Heart right ventricle (tissue), 16 donors: ENCODE measurements around the gene EXOC2. TPM values are rescaled to one million over a fixed set of nuclear protein-coding genes. Genes with fewer than 3 reads are reported as not detected.

ENCODE experiments used
- ATAC-seq, 8 donors: fragments of 200-7000 bp; cut with Tn5 transposase; one replicate each; pipeline ENCODE4 v1.9.1; 2020; ENCODE audit warnings: mild to moderate bottlenecking in 8 of 8, moderate library complexity in 8 of 8, moderate number of reproducible peaks in 1 of 8
- DNase-seq, 2 donors: peaks; one replicate each; pipeline ENCODE4 v3.0.0-alpha.2; 2020
- H3K27ac ChIP-seq, 10 donors: fragments of 200-600 bp; sonication (generic) in 2 of 10; one replicate each; pipeline versions ENCODE4 v1.5.0 to v1.8.0; 2020 to 2022; ENCODE audit warnings: mild to moderate bottlenecking in 3 of 10
- H3K27me3 ChIP-seq, 7 donors: fragments of 200-600 bp; one replicate each; pipeline ENCODE4 v1.8.0; 2021 to 2022; ENCODE audit warnings: mild to moderate bottlenecking in 2 of 7
- H3K36me3 ChIP-seq, 9 donors: fragments of 200-600 bp; sonication (generic) in 1 of 9; one replicate each; pipeline versions ENCODE4 v1.5.0 to v1.8.0; 2020 to 2022; ENCODE audit warnings: mild to moderate bottlenecking in 2 of 9
- H3K4me1 ChIP-seq, 9 donors: fragments of 200-600 bp; sonication (generic) in 1 of 9; one replicate each; pipeline versions ENCODE4 v1.5.0 to v1.8.0; 2020 to 2022; ENCODE audit warnings: mild to moderate bottlenecking in 4 of 9
- H3K4me3 ChIP-seq, 10 donors: fragments of 200-600 bp; sonication (generic) in 2 of 10; one replicate each; pipeline versions ENCODE4 v1.5.0 to v1.8.0; 2020 to 2022; ENCODE audit warnings: mild to moderate bottlenecking in 7 of 10, moderate library complexity in 2 of 10
- H3K9me3 ChIP-seq, 11 donors: fragments of 200-600 bp in 10 of 11; sonication (generic) in 2 of 11; one replicate each; pipeline versions ENCODE4 v1.5.0 to v1.8.0; 2013 to 2022; ENCODE audit warnings: mild to moderate bottlenecking in 2 of 11, control low read depth in 1 of 11, moderate library complexity in 1 of 11
- WGBS, 2 donors: extraction: QIAGEN DNeasy Blood & Tissue Kit; methylation state at CpG; one replicate each; pipeline ENCODE4 v1.1.7; 2013; ENCODE audit warnings: inconsistent platforms in 1 of 2; 5-methylcytosine and 5-hydroxymethylcytosine counted together
- intact Hi-C, 10 donors: fragments of 100-400 bp; cut with DNase I; formaldehyde crosslinking; loops; one replicate each; pipeline versions ENCODE4 v1.11.1 to v1.14.2; 2022
- polyA plus RNA-seq, 2 donors: library from polyadenylated mRNA; stranded (reverse); fragments of 200-250 nt; gene quantifications; one replicate each; pipeline ENCODE4 v1.2.3, GENCODE V29; 2013
- total RNA-seq, 10 donors: library from RNA; stranded (reverse); fragmentation: NEBNext Ultra II Directional in 3 of 10; extraction: Animal tissue kit (Norgen Biotek cat#: 25700) in 3 of 10; gene quantifications; one replicate each; pipeline versions ENCODE4 v1.2.1 to v1.2.4, GENCODE V29; 2021 to 2023
- TF ChIP-seq, protein P1 (sequence below), 9 donors: fragments of 200-600 bp; sonication (generic) in 2 of 9; IDR thresholded peaks; one replicate each; pipeline versions ENCODE4 v1.5.0 to v1.8.0; 2021 to 2022; ENCODE audit warnings: antibody characterized with exemption in 9 of 9, mild to moderate bottlenecking in 5 of 9, moderate library complexity in 1 of 9
- donor health status: Arrhythmogenic right ventricular cardiomyopathy.
- donor health status: ischemic (EF 13 %, LVEDD 7.1; RV severe dilation, severe dysfunction).
- donor health status: healthy with polysubstance abuse.
- donor health status: DM: no; HTN: yes; CAD: no.
- donor health status: DM: no; HTN: no; CAD: no.
- donor health status: ischemic (EF 25% LVEDD 6.9; RV normal size, moderate dysfunction).
- donor health status: ischemic (EF 25% LVEDD 5.7; RV mildly dilated, moderate dysfunction).
- donor health status: healthy.
- donor health status: DM: yes; HTN: yes; CAD: no.
- donor health status: Ischemic cardiomyopathy.
- donor health status: ischemic (EF 35%, LVEDD 5.7; RV mildly dilated, moderate dysfunction).
- donor health status: nonischemic (EF 11% LVEDD 7.7; RV severe dilation, severe dysfunction).
- donor health status: DM: yes; HTN: yes; CAD: no.
- donor health status: PGD.
- donor health status: ischemic (EF 29% LVEDD 5.4; RV normal size, mild dysfunction).
- donor health status: nonischemic (EF 23%, LVEDD 6.1; RV moderate dilation, normal function).

Gene EXOC2
- total and polyA plus RNA-seq, 12 donors = 4.0 to 18.4 (median 12.9) TPM

DNA sequence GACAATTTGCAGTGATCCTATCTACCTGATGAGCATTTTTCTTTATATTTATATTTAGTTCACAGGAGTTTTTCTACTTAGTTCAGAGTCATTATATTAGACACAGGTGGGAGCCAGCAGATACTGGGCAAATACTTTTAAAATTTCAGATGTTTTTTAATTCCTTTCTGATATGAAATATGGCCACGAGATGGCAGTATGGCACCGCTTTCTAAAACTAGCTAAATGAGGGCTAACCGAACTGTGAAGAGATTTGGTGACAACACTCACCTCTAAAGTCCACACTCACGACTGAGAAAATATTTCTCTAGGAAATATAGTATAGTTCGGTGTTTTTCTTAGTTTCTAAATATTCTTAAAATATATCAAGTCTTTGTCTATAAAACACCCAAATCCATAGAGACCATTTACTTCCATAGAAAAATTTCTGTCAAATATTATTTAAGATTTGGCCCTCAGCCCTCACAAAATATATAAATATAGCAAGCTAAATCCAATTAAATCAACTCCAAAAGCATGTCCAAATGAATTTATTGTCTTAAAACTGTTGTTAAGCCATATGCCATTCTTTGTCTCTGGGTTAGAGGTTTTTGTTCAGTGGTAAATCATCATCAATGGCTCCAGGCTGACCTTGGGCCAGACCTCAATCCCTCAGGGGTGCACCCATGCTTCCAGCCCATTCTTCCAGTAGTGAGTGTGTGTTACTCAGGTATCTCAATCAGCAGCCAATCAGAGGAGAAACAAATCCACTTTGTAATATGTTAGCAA is 99.6 kb downstream of the EXOC2 start:
- DNase-seq (peak in 1 of 2 donors; percentile 58), ATAC-seq (peak in 1 of 8 donors; percentile 37)
- no peaks in the 10 kb centered on the region for H3K27me3 ChIP-seq
- no peak overlapping the region for H3K4me3 ChIP-seq
- WGBS, 2 donors = 7 to 9% methylated on average over 5 of the region's 5 CpGs
- TF ChIP-seq, protein P1, sequence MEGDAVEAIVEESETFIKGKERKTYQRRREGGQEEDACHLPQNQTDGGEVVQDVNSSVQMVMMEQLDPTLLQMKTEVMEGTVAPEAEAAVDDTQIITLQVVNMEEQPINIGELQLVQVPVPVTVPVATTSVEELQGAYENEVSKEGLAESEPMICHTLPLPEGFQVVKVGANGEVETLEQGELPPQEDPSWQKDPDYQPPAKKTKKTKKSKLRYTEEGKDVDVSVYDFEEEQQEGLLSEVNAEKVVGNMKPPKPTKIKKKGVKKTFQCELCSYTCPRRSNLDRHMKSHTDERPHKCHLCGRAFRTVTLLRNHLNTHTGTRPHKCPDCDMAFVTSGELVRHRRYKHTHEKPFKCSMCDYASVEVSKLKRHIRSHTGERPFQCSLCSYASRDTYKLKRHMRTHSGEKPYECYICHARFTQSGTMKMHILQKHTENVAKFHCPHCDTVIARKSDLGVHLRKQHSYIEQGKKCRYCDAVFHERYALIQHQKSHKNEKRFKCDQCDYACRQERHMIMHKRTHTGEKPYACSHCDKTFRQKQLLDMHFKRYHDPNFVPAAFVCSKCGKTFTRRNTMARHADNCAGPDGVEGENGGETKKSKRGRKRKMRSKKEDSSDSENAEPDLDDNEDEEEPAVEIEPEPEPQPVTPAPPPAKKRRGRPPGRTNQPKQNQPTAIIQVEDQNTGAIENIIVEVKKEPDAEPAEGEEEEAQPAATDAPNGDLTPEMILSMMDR (IDR thresholded peaks at IDR 0.05) = peak; percentile 65 to 81 (median 70)
- intact Hi-C loops = loop anchor here (2.0 to 10.0 kb wide), 12 partner anchors 121 to 831 kb away; partner anchors contain the start of gene FOXF2 (in 1 of the 10)
- no peak overlapping the region for H3K27ac ChIP-seq
- H3K36me3 ChIP-seq = peaks cover 0 to 77% (median 14%) of the 10 kb centered on the region in 9 donors
- peaks cover 0 to 4% (median 0%) of the 10 kb centered on the region in 9 donors for H3K4me1 ChIP-seq
- no peaks in the 10 kb centered on the region for H3K9me3 ChIP-seq

DNA sequence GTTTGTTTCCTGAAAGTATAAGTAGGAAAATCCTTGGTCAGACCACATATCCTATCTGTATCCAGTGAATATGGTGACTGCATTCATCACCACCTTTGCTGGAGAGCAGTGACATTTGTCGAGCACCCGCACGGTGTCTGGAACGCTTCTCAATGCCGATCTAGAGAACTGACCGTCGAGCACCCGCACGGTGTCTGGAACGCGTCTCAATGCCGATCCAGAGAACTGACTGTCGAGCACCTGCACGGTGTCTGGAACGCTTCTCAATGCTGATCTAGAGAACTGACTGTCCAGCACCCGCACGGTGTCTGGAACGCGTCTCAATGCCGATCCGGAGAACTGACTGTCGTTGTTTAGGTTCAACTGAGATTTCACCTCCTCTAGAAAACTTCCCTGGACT is 103.8 kb downstream of the EXOC2 start:
- H3K9me3 ChIP-seq = no peaks in the 10 kb centered on the region
- TF ChIP-seq, protein P1 (IDR thresholded peaks at IDR 0.05) = no peak
- DNase-seq (no peak), ATAC-seq (peak in 7 of 8 donors; percentile 14 to 65 (median 40))
- H3K4me3 ChIP-seq = no peak overlapping the region
- no peaks in the 10 kb centered on the region for H3K27me3 ChIP-seq
- peak overlapping the region in 5 of 10 donors; percentile 41 to 70 (median 59) for H3K27ac ChIP-seq
- 48 to 69% methylated on average over 22 of the region's 22 CpGs for WGBS, 2 donors
- intact Hi-C loops = no loop called here
- H3K36me3 ChIP-seq = peaks cover 0 to 61% (median 0%) of the 10 kb centered on the region in 9 donors
- H3K4me1 ChIP-seq = peaks cover 0 to 12% (median 0%) of the 10 kb centered on the region in 9 donors

DNA sequence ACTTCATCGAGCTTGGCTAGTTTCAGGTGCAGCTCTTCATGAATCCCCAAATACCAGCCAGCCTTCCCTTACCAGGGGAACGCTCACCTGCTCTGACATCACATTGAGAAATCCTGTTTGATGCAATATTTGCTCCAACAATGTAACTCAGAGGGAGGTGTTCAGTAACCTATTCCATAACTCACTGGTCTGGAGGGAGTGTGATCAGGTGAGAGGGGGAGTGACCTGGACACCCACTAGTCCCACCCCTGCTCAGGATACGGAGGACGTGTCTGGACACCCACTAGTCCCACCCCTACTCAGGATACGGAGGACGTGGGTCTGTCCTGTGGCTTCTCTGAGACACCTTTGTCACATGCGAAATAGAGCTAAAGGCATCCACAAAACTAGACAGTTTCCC is 106.4 kb downstream of the EXOC2 start:
- no peak for DNase-seq

DNA sequence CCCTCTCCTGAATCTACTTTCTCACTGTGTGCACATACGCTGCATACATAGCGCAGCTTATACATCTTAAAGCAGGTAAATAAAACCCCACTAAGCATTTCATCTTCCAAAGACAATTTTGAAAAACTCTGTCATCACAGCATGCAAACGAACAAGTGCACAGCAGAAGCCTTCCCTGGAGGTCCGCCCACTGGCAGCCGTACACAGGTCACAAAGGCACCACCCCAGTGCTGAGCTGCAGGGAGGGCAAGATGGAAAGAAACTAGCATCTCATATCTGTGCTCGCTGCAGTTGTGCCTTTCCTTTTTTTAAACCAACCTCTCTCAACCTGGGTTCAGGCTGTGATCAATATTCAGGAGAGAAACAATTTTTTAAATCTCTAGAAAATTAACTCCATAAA is 109.3 kb downstream of the EXOC2 start:
- Histone ChIP-seq H3K9me3 (no peaks in the 10 kb centered on the region), H3K27me3 (no peaks in the 10 kb centered on the region), H3K27ac (no peak overlapping the region), H3K36me3 (peaks cover 0 to 19% (median 0%) of the 10 kb centered on the region in 9 donors), H3K4me1 (peaks cover 0 to 23% (median 7%) of the 10 kb centered on the region in 9 donors), H3K4me3 (no peak overlapping the region)
- 71 to 72% methylated on average over 6 of the region's 6 CpGs for WGBS, 2 donors
- TF ChIP-seq, protein P1 (IDR thresholded peaks at IDR 0.05) = no peak
- intact Hi-C loops = no loop called here
- ATAC-seq (peak in 3 of 8 donors; percentile 47 to 65 (median 57)), DNase-seq (no peak)

More for the DNA sequence above, 106.4 kb downstream of the EXOC2 start:
- TF ChIP-seq, protein P1 (IDR thresholded peaks at IDR 0.05) = no peak
- WGBS, 2 donors = 94 to 95% methylated on average over 7 of the region's 7 CpGs
- ATAC-seq = no peak
- Histone ChIP-seq H3K9me3 (no peaks in the 10 kb centered on the region), H3K4me1 (peaks cover 0 to 24% (median 7%) of the 10 kb centered on the region in 9 donors), H3K27ac (no peak overlapping the region), H3K27me3 (no peaks in the 10 kb centered on the region), H3K36me3 (peaks cover 0 to 46% (median 0%) of the 10 kb centered on the region in 9 donors), H3K4me3 (no peak overlapping the region)
- intact Hi-C loops = no loop called here
